Skeletal muscle tissue (tissue), 4 donors: ENCODE data around the gene SSTR3. TPM values are rescaled to one million over a fixed set of nuclear protein-coding genes. Genes with fewer than 3 reads are reported as not detected.
"Not testable (repeated sequence)": the region's sequence is repeated elsewhere in the genome, so short reads cannot be mapped to it uniquely, and the experiment has no call there.

Experiments used
- H3K27ac ChIP-seq: one replicate; pipeline ENCODE4 v1.7.0; 2013; ENCODE audit warnings: mild to moderate bottlenecking, low read depth, low read length, inconsistent platforms
- H3K27me3 ChIP-seq, 3 donors: one replicate each; pipeline ENCODE4 v1.7.0; 2013; ENCODE audit warnings: low read length in 3 of 3; ENCODE audit not compliant: control insufficient read depth in 3 of 3, insufficient read depth in 3 of 3
- H3K36me3 ChIP-seq, 3 donors: one replicate each; pipeline ENCODE4 v1.7.0; 2013; ENCODE audit warnings: low read length in 3 of 3; ENCODE audit not compliant: control insufficient read depth in 3 of 3, insufficient read depth in 3 of 3
- H3K4me1 ChIP-seq, 3 donors: one replicate each; pipeline ENCODE4 v1.7.0; 2013; ENCODE audit warnings: low read length in 3 of 3, mild to moderate bottlenecking in 3 of 3; ENCODE audit not compliant: control insufficient read depth in 3 of 3, insufficient read depth in 3 of 3
- H3K4me3 ChIP-seq, 3 donors: one replicate each; pipeline ENCODE4 v1.7.0; 2013; ENCODE audit warnings: low read length in 3 of 3
- H3K9ac ChIP-seq, 3 donors: one replicate each; pipeline ENCODE4 v1.7.0; 2013; ENCODE audit warnings: low read length in 3 of 3, mild to moderate bottlenecking in 3 of 3, moderate library complexity in 2 of 3, low read depth in 1 of 3
- H3K9me3 ChIP-seq, 3 donors: one replicate each; pipeline ENCODE4 v1.7.0; 2013; ENCODE audit warnings: low read length in 3 of 3; ENCODE audit not compliant: control insufficient read depth in 3 of 3
- total RNA-seq: library from RNA; depleted of rRNA; stranded (reverse); fragments of >200 nt; gene quantifications from one replicate; pipeline ENCODE4 v1.2.3, GENCODE V29; 2014
- donor health status: Osteomylitis.

The SSTR3 gene
- total RNA-seq, 1 donor from 2014 or later = not detected

DNA sequence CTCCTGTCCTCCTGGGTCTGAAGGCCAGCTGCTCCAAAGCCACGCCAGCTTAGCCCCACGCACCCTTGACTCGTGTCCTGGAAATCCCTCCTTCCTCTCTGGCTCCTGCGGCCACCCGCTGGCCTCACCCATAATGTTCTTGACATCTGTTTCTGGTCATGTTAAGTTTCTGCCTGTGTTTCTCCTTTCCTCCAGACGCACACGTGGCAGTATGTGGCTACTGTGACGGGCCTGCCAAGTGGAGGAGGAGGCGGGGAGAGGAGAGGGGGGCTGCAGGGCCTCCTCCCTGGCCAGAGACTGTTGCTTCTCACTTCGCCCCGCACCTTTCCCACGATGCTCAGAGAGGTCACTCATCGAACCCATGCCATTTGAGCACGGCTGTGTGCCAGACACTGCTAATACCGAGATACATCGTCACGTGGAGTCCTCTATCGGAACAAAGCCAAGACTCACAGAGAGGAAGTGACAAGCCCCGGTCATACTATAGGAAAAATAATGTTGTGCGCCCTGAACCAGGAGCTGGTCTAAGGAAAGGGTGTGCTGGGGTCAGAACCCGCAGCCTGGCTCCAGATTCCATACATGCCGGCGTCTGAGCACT lies 35.7 kb downstream of the SSTR3 start:
- H3K4me1 ChIP-seq = peaks cover 51 to 55% (median 55%) of the 10 kb centered on the region in 3 donors
- H3K4me3 ChIP-seq = peak overlapping the region; percentile 29 to 68 (median 43)
- peaks cover 0 to 2% (median 0%) of the 10 kb centered on the region in 3 donors for H3K36me3 ChIP-seq
- H3K9me3 ChIP-seq = no peaks in the 10 kb centered on the region
- peak overlapping the region; percentile 51 for H3K27ac ChIP-seq
- H3K9ac ChIP-seq = peak overlapping the region; percentile 7 to 66 (median 27)
- no peaks in the 10 kb centered on the region for H3K27me3 ChIP-seq

DNA sequence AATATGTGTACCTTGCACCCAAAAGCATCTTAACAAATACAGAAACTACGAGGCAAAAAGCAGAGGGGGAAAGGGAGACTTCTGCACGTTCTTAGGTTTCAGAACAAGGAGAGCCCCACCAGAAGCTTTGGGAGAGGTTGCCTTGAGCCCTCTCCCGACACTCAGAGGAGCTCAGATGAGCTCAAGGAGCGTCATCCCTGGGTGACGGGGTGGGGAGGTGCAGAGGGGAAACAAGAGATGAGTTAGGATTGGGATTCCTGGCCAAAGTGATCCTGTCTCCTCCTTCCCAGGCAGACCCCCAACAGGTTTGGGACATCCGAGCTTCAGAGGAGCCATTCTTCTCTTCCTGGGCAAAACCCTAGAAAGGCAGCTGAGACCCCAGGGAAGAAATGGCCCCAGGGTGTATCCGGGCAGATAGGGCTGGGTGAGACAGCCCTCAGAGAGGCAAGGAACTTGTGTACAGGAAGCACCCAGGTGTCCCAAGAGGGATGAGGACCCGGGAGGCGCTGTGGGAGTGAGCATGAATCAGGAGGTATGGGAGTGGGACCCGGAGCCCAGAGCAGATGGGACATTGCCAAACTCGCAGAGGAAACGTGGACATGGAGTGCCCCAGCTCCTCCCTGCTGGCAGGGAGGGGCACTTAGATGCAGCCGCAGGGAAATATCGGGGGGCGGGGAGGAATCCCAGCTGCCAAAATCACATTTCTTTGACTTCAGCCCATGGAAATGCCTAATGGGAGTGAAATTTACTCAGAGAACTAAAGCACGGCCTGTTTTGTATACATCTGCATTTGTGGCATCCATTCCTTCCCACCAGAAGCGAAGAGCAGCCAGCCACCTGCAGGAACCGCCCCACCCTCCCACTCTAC lies 36.6 kb downstream of the SSTR3 start:
- Histone ChIP-seq H3K27ac (peak overlapping the region; percentile 51), H3K9ac (peak overlapping the region in 1 of 3 donors; percentile 66), H3K4me3 (peak overlapping the region in 1 of 3 donors; percentile 43), H3K36me3 (no peaks in the 10 kb centered on the region), H3K9me3 (no peaks in the 10 kb centered on the region), H3K27me3 (no peaks in the 10 kb centered on the region), H3K4me1 (peaks cover 51 to 55% (median 55%) of the 10 kb centered on the region in 3 donors)

GRCh38 chr22:37174964-37175363 lies 37.3 kb downstream of the SSTR3 start:
- Histone ChIP-seq H3K4me1 (peaks cover 46 to 53% (median 48%) of the 10 kb centered on the region in 3 donors), H3K36me3 (no peaks in the 10 kb centered on the region)

GRCh38 chr22:37173709-37174108 lies 38.6 kb downstream of the SSTR3 start:
- Histone ChIP-seq H3K9me3 (no peaks in the 10 kb centered on the region), H3K36me3 (no peaks in the 10 kb centered on the region), H3K9ac (no peak overlapping the region), H3K4me3 (no peak overlapping the region), H3K27ac (no peak overlapping the region), H3K4me1 (peaks cover 34 to 42% (median 39%) of the 10 kb centered on the region in 3 donors), H3K27me3 (peaks cover 0 to 3% (median 0%) of the 10 kb centered on the region in 3 donors)

More at GRCh38 chr22:37174964-37175363, 37.3 kb downstream of the SSTR3 start:
- Histone ChIP-seq H3K4me3 (no peak overlapping the region), H3K27me3 (no peaks in the 10 kb centered on the region), H3K9ac (no peak overlapping the region), H3K9me3 (no peaks in the 10 kb centered on the region), H3K27ac (no peak overlapping the region)

- Histone ChIP-seq H3K27ac (no peak overlapping the region), H3K36me3 (no peaks in the 10 kb centered on the region), H3K4me3 (no peak overlapping the region), H3K4me1 (peaks cover 32 to 39% (median 37%) of the 10 kb centered on the region in 3 donors), H3K9me3 (no peaks in the 10 kb centered on the region), H3K9ac (no peak overlapping the region), H3K27me3 (peaks cover 0 to 3% (median 0%) of the 10 kb centered on the region in 3 donors)
These were observed 39.7 kb downstream of the SSTR3 start for GRCh38 chr22:37172266-37173245.

GRCh38 chr22:37171662-37172061 lies 40.6 kb downstream of the SSTR3 start:
- H3K36me3 ChIP-seq = no peaks in the 10 kb centered on the region

DNA sequence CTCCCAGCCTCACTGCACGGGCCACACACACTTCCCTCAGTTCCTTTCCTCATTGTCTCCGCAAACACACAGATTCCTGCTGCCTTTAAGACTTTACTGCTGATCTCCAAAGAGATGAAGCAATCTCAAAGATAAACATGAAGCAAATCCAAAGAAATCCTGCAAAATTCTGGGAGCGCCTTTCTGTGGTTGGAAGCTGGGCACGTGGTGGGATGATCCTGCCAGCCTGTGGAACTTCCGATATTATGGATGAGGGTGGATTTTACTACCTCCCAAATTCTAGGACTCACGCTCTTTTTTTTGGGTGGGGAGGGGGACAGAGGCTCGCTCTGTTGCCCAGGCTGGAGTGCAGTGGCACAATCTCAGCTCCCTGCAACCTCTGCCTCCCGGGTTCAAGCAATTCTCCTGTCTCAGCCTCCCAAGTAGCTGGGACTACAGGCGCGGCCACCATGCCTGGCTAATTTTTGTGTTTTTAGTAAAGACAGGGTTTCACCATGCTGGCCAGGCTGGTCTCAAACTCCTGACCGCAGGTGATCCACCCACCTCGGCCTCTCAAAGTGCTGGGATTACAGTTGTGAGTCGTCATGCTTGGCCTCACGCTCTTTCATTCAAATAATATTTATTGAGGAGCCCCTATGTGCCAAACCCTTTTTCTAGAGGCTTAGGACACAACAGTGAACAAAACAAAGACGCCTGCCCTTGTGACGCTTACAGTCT lies 41.4 kb downstream of the SSTR3 start:
- not testable (repeated sequence) for H3K9me3 ChIP-seq, H3K9ac ChIP-seq, H3K4me3 ChIP-seq, H3K27me3 ChIP-seq, H3K27ac ChIP-seq, H3K36me3 ChIP-seq
- H3K4me1 ChIP-seq = peaks cover 32 to 37% (median 35%) of the 10 kb centered on the region in 3 donors

More at GRCh38 chr22:37171662-37172061, 40.6 kb downstream of the SSTR3 start:
- Histone ChIP-seq H3K9me3 (no peaks in the 10 kb centered on the region), H3K27me3 (peaks cover 0 to 3% (median 0%) of the 10 kb centered on the region in 3 donors), H3K4me1 (peaks cover 32 to 39% (median 37%) of the 10 kb centered on the region in 3 donors), H3K9ac (no peak overlapping the region), H3K27ac (no peak overlapping the region), H3K4me3 (no peak overlapping the region)

GRCh38 chr22:37169947-37170688 lies 42.2 kb downstream of the SSTR3 start:
- no peak overlapping the region for H3K4me3 ChIP-seq
- H3K9ac ChIP-seq = no peak overlapping the region
- H3K36me3 ChIP-seq = no peaks in the 10 kb centered on the region
- H3K4me1 ChIP-seq = peaks cover 27 to 32% (median 32%) of the 10 kb centered on the region in 3 donors
- no peaks in the 10 kb centered on the region for H3K9me3 ChIP-seq
- H3K27me3 ChIP-seq = peaks cover 0 to 3% (median 0%) of the 10 kb centered on the region in 3 donors
- H3K27ac ChIP-seq = no peak overlapping the region
